ENCODE data around the gene SARNP.
"Not testable (repeated sequence)": the region's sequence is repeated elsewhere in the genome, so short reads cannot be mapped to it uniquely, and the experiment has no call there.

SARNP gene

DNA sequence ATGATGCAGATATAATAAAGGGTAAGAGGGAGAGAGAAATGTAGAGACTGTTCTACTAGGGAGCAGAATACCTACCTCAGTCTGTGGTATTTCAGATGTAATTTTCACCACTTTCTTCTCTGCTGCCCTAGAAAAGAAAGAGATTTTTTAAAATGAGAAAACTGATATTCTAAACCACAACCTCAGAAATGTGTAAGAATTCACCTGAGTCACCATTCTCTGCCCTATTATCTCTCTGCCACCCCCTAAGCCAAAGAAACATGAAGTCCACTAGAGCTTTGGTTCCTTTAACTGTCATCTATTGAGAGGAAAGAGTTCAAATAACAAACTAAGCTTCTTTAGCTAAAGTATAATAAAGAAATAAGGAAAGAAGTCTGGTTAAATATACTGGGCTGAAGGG, 21.6 kb downstream of the SARNP start:
- DNase-seq (ENCODE audit: low read depth): no peak

- DNase-seq (ENCODE audit: low read depth): no peak
Measured at GRCh38 chr12:55789893-55790292, 27.6 kb downstream of the SARNP start.

DNA sequence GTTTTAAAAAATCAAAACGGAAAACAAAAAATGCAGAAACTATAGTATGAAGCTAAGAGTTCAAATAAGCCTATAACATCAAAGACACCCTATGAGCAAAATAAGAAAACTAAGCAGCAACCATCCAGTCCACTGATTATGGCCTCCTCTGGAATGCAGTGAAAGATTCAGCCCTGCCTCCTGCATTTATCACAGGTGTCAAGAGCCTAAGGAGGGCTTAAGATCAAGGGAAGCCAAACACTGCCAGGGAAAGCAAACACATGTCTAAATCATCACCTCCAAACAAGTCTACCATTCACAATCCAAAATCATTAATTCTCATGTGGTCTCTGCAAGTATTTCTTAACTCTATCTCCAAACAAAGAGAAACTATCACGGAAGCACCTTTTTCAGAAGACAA, 28.4 kb downstream of the SARNP start:
- no peak for DNase-seq (ENCODE audit: low read depth)

- no peak for DNase-seq (ENCODE audit: low read depth)
Measured at GRCh38 chr12:55788546-55788945, 29.0 kb downstream of the SARNP start.

DNA sequence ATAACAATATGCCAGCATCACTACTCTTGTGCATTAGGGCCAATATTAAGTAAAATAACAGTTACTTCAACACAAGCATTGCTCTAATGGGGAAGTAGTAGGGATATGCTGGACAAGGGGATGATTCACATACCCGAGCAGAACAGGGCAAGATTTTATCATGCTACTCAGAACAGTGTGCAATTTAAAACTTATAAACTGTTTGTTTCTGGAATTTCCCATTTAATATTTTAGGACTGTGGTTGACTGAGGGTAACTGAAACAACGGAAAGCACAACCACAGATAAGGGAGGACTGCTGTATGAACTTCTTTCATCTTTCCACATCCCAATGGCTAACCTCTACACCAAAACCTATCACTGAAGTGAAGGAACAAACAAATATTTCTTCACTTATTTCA, 36.8 kb downstream of the SARNP start:
- DNase-seq (ENCODE audit: low read depth): peak; percentile 70

GRCh38 chr12:55777856-55778255, 39.7 kb downstream of the SARNP start:
- DNase-seq (ENCODE audit: low read depth): no peak

DNA sequence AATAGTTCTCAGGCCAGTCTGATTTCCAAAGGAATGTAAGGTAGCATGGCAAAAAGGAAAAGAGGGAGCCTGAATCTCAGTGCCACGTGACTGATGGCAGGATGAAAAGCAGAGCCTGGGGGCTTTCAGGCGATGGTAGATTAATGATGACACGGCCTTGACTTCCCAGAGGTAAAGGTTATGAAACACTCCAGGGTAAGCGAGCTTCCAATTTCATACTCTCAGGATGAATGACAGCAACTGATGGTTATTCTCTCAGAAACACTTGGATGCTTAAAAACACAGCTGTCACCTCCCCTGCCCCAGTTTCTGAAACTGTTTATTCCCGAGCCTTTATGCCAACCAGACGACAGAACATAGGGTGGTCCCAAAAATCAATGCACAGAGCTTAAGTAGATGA, 45.8 kb downstream of the SARNP start:
- DNase-seq (ENCODE audit: low read depth): no peak

- no peak for DNase-seq (ENCODE audit: low read depth)
Measured at GRCh38 chr12:55767156-55767555, 50.4 kb downstream of the SARNP start.

DNA sequence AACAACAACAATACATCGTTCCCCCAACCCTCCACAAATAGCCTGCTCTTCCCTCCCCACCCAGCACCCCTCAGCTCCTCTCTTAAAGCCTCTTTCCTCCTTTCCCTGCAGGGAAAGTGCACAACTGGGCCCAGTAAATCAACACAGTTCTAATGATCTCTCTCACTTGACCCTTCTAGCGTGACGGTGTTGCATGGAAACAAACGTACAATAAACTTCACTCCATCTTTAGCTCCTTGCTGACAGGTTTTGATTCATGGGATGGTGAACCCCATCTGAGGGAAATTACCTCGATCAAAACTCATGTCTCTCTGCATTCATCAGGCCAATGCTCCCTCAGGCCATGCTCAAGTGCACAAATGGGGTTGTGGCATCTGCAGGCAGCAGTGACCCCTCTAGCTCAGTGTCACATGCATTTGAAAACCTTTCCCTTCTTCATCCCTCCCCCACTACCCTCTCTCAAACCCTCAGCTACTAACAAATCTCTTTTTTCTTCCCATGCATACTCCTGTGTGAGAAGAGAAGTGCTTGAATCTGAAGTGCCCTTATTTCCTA, 51.7 kb downstream of the SARNP start:
- DNase-seq (ENCODE audit: low read depth): no peak

GRCh38 chr12:55762646-55763045, 54.9 kb downstream of the SARNP start:
- DNase-seq (ENCODE audit: low read depth): no peak

GRCh38 chr12:55760663-55761062, 56.9 kb downstream of the SARNP start:
- DNase-seq (ENCODE audit: low read depth): no peak

GRCh38 chr12:55758575-55758974, 58.9 kb downstream of the SARNP start:
- not testable (repeated sequence) for DNase-seq (ENCODE audit: low read depth)

- DNase-seq (ENCODE audit: low read depth): no peak
Measured at GRCh38 chr12:55757701-55758100, 59.8 kb downstream of the SARNP start.

DNA sequence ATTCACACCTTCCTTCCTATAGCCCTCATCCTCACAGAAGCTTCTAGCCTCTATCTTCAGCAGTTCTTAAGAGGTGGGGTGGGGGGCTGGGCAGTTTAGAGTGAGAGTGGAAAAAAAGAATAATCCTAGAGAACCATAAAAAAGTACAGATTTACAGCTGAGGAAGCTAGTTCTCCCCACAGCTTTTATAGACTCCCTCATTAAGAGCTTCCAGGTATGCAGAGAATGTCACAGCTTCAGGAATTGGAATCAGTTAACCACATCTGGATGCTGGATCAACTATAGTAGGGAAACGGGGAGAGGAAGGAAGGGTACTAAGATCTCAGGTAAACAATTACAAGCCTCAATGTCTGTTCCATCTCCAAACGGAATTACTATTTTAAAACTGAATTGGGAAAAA, 62.3 kb downstream of the SARNP start:
- peak; percentile 46 for DNase-seq (ENCODE audit: low read depth)

GRCh38 chr12:55748230-55748993, 69.1 kb downstream of the SARNP start:
- no peak for DNase-seq (ENCODE audit: low read depth)

DNA sequence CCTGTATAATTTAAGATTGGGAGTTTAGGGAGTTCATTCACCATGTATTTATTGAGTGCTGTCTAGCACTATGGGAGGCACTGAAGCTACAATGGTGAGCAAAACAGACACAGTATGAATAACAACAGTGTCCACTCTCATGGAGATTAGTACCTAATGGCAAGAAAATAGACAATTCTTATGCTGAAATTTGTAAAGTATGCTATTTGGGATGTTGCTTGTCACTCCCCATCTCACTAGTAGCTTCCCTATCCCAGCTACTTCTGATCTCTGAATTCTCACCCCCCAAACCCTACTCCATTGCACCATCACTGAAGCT, 70.7 kb downstream of the SARNP start:
- DNase-seq (ENCODE audit: low read depth): no peak

- DNase-seq (ENCODE audit: low read depth): no peak
Measured at GRCh38 chr12:55746174-55746912, 71.2 kb downstream of the SARNP start.

DNA sequence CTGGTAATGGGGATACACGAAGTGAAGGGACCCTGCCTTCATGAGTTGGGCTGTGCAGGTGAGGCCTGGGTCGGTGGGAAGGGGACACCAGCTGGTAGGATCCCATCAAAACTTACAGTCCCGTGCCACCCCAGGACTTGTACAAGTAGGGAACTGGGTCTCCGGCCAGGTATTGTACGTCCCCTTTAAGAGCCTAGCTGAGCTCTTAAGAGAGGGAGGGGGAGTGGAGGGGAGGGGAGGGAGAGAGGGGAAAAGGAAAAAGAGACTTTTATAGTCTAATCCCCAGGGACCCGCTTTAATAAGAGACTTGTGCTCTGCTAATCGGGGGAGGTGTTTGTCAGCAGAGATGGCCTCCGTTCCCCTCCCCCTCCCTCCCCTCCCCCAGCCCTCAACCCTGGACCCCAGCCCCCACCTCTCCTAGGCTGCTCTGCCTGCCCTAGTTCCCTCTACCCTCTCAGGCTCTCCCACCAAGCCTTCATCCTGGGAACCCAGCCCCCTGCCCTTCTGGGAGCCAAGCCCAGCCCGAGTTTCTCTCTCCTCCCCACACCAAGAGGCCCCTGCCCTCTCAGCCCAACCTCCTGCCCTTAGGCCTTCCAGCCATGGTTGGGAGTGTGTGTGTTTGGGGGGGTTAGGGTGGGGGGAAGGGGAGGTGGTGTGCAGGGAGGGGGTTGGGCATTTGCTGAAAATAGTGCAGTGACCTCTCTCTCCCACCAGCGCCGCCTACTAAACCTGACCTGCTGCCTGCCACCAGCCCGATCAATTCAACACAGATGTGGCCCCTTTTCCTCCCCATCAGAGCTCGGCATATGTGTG, 72.0 kb downstream of the SARNP start:
- no peak for DNase-seq (ENCODE audit: low read depth)

- no peak for DNase-seq (ENCODE audit: low read depth)
Measured at GRCh38 chr12:55744340-55745030, 73.0 kb downstream of the SARNP start.

DNA sequence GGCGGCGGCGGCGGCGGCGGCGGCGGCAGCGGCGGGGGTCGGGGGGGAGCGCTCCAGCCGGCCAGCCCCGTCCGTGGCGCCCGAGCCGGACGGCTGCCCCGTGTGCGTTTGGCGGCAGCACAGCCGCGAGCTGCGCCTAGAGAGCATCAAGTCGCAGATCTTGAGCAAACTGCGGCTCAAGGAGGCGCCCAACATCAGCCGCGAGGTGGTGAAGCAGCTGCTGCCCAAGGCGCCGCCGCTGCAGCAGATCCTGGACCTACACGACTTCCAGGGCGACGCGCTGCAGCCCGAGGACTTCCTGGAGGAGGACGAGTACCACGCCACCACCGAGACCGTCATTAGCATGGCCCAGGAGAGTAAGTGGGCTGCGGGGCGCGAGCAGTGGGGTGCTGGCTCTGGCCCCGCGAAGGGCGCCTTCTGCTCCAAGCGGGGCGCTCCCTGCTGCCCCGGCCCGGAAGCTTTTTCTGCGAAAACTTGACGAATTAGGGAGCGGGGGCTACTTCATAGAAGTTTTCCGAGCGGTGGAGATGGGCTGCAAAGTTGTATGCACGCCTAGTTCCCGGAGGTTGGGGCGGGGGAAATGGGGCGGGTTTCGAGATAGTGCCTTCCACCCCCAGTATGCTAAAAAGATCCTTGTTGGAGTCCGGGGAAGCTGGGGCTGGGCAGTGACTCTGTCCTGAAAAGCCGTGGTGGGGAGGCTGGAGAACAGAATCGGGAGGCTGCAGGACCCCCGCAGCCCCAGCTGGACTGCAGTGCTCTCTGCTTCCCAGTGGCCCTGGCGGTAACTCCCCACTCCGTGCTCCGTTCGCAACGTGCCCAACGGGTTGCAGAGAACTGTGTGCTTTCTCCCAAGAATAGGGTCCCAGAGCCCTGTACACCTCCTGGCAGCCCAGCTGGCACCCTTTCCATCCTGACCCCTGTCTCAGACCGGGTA, 73.9 kb downstream of the SARNP start:
- DNase-seq (ENCODE audit: low read depth): peak; percentile 78
